ENCODE data around the gene SLC24A3.

SLC24A3 gene

DNA sequence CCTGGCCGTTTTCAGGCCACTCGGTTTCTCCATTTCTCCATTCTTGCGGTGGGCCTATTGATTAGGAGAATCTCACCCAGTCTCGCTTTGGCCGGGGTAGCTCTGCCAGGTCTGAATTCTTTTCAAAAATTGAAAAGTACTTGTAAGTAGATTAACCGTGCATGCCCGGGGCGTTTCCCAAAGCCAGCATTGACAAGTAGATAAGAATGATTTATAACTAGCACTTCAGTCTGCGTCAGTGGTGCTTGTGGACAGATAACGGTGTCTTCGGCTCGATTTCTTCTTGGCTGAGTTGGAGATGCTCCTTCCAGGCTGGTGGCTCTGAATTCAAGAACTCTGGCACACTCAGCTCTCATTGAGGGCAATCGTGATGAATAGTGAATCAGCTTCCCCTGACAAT lies 29.0 kb downstream of the SLC24A3 start:
- no peak for DNase-seq (ENCODE audit: low read depth)

DNA sequence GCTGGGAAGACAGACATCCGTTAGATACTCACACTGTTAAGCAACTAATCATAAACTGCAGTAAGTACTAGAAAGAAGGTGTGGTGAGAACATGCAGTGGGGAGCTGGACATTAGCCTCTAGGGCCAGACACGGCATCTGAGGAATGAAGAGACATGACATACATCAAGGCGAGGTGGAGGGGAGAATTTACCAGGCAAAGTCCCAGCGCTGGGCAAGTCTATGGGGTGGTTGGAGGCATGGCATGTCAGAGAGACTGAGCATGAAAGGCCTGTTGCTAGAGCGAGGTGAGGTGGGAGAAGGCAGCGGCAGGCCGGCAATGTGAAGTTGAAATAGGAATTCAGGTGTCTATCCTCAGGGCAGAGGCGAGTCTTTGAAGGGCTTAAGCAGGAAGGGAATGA lies 31.8 kb downstream of the SLC24A3 start:
- DNase-seq (ENCODE audit: low read depth), result no peak

DNA sequence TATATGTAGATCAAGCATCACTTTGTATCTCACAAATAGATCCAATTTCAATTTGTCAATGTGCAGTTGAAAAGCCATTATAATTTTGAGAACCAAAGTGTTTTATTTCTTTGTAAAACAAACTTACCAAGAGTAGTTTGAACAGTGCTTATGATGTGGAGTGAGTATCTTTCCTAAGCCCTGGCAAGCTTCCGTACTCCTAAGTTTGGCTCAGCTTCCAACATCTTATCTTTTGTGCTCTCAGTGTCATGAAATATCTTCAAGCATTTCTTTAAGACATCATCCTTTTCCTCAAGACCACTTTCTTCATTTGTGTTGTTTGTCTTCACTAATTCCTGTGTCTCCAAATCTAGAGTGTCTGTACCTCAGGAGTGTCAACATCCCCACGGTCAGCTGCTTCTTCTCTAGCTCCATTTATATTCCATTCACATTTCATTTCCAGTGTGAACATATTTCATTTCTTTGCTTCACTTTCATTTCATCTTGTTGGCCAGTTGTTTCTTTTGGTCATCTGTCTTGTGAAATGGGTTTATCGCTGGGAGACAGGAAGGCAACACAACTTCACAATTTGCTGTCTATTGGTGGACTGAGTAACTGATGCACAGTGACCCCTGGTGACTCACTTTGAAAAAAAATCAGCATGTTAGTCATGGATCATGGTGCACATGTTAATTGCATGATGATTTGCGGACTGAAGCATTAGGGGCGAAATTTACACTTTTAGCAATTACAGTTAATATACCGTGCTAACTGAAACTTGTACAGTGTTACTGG lies 36.9 kb downstream of the SLC24A3 start:
- DNase-seq (ENCODE audit: low read depth), result peak; percentile 64

DNA sequence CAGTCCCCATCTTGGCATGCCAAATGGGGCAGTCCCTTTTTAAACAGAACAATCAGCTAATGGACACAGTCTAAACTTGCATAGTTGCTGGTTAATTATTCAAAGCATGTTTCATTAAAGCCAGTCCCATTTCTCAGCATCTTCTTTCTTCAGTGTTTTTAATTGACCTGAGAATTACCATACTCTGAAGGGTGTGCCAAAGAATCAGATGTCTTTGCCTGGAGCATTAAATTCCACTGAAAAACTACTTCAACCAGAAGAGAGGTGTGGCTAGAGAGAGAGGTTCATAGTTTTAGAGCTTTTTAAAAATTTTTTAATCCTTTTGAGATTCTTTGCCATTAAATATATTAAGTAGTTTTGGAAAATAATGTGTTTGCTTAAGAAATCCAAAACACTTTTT lies 37.9 kb downstream of the SLC24A3 start:
- DNase-seq (ENCODE audit: low read depth), result no peak

DNA sequence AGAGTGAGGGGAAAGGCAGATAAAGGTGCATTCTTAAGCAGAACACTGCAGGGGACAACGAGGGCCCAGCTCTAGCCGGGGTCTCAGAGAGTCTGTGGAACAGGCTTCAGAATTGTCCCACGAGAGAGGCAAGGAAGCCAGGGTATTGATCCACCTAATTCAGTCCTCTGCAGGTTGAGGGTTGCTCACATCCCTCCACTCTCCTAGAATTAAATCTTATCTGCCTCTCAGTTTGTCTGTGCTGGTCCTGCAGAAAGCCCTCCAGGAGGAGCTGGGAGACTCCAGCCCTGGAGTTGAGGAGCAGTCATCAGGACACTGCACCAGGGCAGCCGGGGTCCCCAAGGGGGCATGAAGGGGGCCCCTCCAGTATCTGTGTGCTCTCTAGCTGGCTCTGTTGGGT lies 39.1 kb downstream of the SLC24A3 start:
- no peak for DNase-seq (ENCODE audit: low read depth)

DNA sequence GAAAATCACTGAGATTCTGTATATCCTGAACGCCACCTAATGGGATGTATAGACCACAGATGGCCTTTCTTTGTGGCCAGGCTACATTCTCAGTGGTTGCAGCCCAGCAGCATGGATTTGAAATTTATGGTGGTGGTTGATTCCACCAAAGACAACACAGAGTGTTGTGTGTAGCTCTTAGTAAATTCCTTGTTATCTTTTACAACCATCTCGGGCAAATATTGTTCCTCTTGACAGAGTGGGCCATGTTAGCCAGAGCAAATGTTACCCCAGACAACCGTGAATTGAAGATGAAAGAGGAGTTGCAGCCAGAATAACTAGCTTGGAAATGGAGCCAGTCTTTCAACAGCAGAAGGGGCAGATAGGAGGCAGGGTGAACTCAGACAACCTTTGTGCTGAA lies 39.5 kb downstream of the SLC24A3 start:
- no peak for DNase-seq (ENCODE audit: low read depth)

DNA sequence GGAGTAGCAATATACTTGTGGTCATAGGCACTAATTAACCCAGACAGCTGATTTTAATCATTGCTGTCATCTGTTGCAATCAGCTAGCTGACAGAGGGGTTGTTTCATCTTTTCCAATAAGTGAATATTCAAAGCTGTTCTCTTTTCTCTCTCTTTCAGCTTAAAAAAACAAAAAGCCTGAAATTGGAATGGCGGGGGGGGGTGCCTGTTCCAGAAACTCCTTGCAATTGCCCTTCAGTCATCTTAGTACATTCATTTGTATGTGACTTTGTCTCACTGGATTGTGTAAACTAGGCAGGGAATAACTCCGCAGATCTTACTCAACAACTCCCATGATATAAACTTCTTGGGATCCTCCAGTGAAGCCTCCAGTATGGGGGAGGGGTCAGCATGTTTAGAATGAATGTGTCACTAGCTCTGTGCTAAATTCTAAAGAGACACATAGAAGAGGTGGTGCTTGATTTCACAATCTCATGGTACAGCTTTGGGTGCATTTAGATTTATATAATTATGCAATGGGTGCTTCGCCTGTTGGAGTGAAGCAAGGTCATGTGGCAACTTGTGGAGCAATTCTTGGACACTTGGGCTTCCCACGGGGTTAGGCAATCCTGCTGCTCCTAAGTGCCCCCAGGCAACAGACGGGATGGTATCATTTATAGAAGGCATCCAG lies 40.1 kb downstream of the SLC24A3 start:
- DNase-seq (ENCODE audit: low read depth), result peak; percentile 68

DNA sequence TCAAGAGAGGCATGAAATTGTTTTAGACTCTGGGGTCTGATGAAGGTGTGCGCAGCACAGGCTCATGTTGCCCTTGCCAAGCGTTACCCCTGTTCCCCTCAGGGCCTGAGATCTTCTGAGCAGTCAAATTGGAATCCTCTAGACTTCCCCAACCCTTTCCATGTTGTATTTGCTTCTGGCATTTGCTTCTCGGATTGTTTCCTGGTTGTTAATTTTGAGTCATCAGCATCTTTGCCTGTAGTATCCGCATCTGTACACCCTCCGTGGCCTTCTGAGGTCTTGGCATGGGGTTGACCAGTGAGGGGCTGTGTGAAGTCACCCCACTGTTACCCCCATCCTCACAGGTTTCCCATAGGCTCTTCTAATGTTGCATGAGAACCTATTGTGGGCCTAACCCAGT lies 40.9 kb downstream of the SLC24A3 start:
- DNase-seq (ENCODE audit: low read depth), result peak; percentile 48

DNA sequence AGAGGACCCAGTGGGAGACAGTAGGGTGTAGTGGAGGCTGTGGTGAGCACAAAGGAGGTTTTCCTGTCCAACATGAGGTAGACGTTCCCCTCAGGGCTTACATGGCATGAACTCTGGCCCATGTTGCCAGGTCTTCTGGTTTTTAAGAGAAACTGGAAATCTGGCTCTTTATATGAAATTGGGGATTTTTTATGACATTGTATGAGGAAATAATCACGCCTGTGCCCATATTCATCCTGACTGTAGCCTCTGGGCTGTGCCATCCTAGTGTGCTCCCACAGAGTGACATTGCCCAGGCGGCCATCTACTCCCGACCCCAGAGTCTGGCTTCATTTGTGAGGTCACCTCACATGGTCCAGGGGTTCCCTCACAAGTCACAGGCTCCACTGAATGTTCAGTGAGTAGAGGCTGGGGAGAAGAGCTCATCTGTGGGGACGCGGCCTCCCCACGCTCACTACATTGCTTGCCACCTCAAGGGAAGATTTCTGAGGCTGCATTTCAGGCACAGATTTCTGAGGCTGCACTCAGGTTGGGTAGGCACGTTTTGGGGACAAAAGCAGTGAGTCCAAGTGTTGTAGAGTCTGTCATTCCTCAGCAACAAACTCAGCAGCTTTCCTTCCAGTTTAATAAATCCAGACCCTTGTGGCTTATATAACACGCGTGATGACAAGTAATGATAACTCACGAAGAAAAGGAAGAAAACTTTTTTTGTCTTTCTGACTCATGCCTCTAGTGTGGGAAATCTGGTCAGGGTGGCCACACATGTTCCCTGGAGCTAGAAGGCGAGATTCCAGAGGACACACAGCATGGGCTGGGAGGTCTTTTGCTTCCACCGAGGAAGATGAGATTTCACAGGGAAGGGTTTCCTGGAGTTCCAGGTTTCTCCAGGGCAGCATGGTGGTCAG lies 41.7 kb downstream of the SLC24A3 start:
- DNase-seq (ENCODE audit: low read depth), result peak; percentile 88

DNA sequence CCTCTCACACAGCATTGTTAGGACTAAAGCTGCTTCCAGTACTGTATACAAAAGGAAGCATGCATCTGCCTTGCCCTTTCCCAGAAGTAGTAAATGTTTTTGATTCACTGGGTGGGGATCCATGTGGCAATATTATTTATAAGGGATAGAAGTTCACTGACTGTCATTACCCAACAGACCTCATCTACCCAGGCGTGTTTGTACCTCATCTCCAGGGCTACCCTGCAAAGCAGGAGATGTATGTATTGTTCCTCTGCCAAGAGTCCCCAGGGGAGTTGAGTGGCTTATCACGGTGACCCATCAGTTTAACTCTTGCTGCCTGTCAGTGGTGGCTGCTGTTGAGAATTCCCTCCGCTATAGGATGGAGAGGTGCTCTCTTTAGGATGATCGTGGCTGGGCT lies 42.5 kb downstream of the SLC24A3 start:
- DNase-seq (ENCODE audit: low read depth), result peak; percentile 3

DNA sequence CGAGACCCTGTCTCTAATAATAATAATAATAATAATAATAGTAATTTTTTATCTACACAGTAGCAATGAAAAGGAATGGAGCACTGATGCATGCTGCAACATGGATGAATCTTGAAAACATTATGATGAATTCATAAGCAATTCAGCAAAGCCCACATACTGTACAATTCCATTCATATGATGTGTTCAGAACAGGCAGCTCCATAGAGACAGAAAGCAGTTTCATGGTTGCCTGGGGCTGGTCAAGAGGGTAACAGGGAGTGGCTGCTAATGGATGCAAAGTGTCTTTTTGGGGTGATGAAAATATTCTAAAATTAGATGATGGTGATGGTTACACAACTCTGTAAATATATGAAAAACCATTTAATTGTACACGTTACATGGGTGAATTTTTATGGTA lies 43.6 kb downstream of the SLC24A3 start:
- peak; percentile 66 for DNase-seq (ENCODE audit: low read depth)

DNA sequence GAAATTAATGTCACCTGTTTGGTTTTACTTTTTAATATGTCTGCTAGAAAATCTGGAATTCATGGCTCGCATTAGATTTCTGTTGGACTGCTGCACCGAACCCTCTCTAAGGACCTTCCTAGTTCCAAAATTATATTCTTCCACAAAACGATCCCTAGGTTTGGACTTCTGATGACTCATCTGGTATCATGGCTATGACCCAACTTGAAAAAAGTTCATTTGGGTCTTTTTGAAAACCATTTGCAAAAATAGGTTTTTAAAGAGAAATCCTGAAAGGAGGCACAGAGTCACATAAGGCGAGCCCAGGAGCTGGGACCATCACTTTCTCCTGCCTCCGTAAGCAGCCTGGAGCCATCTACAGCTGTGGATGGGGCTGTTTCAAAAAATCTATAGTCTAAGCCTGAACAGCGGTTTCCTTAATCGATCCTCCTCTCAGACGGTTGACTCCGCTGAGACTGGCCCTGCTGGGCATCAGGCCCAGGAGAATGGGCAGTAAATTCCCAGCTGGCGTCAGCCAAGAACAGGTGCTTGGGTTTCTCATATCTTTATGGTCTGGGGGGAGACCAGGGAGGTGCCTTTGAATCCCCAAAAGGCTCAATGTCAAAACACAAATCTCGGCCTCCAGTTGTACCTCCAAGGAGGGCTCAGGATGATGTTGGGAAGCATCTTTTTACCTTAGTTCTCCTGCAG lies 44.6 kb downstream of the SLC24A3 start:
- peak; percentile 3 for DNase-seq (ENCODE audit: low read depth)

DNA sequence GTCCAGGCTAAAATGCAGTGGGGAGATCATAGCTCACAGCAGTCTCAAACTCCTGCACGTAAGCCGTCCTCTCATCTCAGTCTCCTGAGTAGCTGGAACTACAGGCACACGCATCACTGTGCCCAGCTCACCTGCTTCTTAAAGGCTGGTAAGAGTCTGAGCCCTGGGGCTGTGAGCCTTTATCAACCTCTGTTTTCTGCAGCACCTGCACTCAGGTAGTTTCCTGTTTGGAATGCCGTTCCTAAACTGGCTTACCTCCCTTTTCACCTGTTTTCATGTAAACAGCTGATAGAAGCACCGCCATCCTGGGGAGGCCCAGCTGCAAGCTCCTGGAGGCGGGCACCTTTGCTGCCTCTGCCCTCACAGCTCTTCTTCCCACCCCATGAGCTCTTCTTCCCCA lies 45.4 kb downstream of the SLC24A3 start:
- DNase-seq (ENCODE audit: low read depth), result no peak

DNA sequence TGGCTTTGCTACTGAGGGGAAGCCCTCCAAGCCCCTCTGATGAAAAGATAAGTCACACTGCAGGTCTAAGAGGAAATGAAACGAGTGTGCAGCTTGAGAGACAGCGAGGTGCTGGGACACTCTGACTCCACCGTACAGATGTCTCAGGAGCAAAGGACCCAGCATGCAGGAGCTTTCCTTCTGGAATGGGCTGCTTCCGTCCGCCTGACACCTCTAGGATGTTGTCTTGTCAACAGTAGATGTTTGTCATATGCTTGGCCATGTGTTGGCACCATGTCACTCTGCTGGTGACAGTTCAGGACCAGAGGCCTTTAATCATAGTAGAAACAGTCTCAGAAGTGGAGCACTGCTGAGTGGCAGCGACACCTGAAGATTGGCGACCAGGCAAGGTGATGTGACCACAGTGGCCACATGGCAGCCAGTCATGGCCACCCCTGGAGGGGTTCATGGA lies 46.7 kb downstream of the SLC24A3 start:
- DNase-seq (ENCODE audit: low read depth), result no peak

DNA sequence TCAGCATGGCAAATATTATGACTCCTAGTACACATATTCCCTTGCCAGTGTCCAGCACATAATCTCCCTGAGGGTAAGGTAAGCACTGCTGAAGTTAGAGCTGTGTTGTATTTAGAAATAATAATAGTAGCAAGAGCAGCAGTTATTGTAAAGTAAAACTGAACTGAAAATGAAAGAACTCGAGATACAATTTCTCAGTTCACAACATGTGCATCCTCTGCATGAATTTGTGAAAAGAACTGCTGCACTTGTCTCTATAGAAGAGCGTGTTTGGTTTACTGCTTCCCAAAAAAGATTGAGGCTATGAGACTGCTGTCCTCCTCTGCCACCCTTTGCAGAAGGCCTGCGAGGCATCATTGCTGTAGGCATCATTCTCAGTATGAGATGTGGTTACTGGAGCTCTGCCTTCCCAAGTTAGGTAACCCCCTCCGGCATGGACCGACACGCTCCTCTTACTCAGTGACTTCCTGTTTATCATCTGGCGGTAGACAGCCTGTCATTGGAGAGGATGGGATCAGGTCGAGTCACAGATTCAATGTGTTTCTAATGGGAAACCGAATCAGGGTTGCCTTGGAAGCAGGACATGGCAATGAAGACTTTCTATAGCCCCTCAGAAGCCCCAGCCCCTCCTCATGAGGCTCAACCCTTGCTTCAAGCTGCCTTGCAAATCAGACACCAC lies 48.1 kb downstream of the SLC24A3 start:
- peak; percentile 93 for DNase-seq (ENCODE audit: low read depth)

DNA sequence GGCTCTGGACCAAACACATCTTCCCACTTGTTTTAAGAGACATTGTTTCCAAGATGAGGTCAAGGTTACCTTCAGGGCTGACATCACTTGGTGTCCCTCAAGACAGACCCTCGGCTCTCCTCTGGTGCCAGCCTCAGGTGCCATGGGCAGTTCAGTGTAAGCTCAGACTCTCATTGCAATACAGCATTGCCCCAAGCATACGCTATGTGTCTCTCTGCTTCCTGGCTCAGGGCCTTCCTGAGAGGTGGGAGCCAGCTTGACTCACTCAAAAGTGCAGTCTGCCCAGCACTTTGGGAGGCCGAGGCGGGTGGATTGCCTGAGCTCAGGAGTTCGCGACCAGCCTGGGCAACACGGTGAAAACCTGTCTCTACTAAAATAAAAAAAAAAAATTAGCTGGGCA lies 51.7 kb downstream of the SLC24A3 start:
- DNase-seq (ENCODE audit: low read depth), result no peak

DNA sequence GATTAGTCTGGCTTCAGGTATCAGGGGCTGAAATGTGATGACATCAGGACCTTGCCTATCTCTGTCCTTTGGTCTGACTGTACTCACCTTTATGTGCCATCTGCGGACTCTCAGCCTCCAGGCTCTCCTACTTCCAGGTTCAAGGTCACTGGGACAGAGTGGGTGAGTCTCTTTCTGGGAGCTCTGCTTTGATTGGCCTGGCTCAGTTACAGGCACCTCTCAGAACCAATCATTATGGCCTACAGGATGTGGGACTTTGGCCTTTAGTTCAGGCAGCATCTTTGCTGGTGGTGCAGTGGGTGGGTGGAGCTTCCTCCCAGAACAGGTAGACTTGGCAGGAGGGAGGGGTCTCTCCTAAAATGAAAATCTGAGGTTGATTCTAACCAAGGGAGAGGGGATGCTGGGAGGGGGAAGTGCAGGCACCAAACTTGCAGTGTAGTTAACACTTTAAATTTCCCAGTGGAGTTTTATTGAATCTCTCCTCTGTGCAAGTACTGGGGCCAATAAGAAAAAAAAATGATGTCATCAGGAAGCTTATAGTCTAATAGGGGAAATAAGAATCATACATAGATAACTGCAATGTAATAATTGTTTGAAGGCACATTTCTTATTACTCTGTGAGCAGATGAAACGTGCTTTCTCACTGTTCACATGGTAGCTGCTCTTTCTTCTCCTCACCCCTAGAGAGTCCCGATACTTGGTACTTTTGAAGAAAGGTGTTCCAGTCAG lies 53.4 kb downstream of the SLC24A3 start:
- DNase-seq (ENCODE audit: low read depth), result peak; percentile 23

DNA sequence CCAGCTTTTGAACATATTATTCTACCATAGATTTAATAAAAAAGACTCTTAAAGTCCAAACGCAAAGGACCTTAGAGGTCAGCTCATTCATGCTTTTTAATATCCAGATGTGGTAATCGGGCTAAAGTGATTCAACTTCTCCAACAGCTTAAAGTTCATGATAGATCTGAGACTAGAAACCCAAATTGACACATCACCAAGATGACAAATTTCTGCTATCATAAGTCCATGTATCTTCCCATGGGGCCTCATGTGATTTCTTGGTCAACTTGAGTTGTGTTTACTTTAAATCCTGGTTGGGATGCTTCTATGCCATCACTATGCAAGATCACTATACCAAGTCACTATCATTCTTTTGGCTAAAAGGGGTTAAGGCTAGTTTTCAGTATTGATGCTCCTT lies 56.0 kb downstream of the SLC24A3 start:
- DNase-seq (ENCODE audit: low read depth), result no peak

DNA sequence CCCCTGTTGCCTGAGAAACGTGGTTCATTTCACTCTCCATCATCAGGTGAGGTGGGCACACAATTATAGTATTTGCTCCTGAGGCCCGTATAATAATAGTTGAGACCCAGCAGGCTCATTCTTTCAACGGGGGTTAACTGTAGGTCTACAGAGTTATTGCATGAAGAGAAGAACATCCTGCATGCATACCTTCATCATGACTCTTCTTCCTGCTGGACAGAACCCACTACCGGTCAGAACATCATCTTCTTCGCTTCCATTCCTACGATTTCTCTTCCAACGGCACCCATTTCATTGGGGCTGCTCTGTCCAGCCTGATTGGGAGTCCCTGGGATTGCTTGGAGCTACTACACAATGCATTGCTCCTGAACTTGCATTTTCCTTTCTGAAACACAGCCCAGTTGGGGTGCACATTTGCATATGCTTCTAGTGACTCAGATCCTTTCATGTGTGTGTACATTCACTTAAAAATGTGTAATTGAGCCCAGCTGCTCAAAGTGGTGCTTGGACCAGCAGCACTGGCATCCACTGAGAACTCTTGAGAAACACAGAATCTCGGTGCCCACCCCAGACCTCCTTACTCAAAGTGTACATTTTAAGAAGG lies 57.4 kb downstream of the SLC24A3 start:
- DNase-seq (ENCODE audit: low read depth), result peak; percentile 76

DNA sequence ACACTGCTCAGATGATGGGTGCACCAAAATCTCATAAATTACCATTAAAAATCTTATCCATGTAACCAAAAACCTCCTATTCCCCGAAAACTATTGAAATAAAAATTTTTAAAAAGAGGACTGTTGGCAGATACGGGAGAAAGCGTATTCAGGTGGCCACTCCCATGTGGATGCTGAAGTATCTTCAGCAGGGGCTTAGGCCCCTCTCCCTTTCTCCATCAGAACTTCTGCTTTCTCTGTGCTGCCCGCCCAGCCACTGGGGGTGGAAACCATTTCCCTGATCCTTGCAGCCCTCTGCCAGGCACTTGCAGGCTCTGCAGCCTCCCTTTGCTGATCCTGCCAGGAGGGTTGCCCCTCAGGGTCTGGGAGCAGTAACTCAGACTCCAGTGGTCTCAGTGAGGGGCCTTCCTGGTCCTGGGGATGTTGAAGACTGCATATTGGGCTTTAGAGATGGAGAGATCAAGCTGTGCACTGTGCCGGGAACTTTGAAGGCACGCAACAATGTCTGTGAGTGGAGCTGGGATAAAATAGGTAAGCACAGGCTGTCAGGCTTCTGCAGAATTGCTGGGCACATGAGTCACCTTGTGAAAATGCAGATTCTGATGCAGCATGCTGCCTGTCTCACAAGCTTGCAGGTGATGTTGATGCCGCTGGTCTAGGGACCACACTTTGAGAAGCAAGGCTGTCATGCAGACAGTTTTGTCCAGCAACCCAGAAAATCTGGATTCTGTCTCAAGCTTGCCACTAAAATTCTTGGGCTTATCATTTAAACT lies 59.6 kb downstream of the SLC24A3 start:
- DNase-seq (ENCODE audit: low read depth), result no peak

Data from ELR (cell line).